ENCODE data around the gene C16orf82. TPM values are rescaled to one million over a fixed set of nuclear protein-coding genes. Genes with fewer than 3 reads are reported as not detected.

The C16orf82 gene
- polyA plus RNA-seq, 4 donors, result not detected

DNA sequence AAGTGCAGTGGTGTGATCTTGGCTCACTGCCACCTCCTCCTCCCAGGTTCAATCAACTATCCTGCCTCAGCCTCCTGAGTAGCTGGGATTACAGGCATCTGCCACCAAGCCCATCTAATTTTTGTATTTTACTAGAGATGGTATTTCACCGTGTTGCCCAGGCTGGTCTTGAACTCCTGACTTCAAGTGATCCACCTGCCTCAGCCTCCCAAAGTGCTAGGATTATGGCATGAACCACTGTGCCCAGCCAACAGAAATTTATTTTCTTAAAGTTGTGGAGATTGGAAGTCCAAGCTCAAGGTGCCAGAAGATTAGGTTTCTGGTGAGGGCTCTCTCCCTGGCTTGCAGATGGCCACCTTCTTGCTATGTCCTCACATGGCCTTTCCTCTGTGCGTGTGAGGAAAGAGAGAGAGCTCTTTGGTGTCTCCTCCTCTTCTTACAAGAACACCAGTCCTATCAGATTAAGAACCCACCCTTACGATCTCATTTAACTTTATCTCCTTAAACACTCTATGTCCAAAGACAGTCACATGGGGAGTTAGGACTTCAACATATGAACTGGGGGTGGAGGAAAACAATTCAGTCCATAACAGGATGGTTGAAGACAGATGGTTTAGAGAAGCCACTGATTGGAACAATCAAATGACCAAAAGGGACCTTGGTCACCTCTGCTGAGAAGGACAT lies 31.8 kb downstream of the C16orf82 start:
- H3K36me3 ChIP-seq (ENCODE audit: control insufficient read depth in 3 of 3, insufficient read depth in 2 of 3, low read depth in 1 of 3, low read length in 3 of 3), result no peaks in the 10 kb centered on the region
- H3K9me3 ChIP-seq (ENCODE audit: control insufficient read depth in 2 of 2, insufficient read depth in 1 of 2, low read depth in 1 of 2, low read length in 1 of 2), result peaks cover 0 to 3% of the 10 kb centered on the region in 2 donors
- 68 to 76% (median 71%) methylated on average over 3 of the region's 3 CpGs for WGBS, 3 donors
- H3K4me3 ChIP-seq (ENCODE audit: low read depth in 1 of 3, low read length in 3 of 3), result no peak overlapping the region
- no peak overlapping the region for H3K27ac ChIP-seq (ENCODE audit: low read depth in 1 of 3, low read length in 2 of 3)
- DNase-seq, result no peak
- no peak for FAIRE-seq
- no peaks in the 10 kb centered on the region for H3K4me1 ChIP-seq (ENCODE audit: control insufficient read depth in 3 of 3, insufficient read depth in 2 of 3, low read depth in 1 of 3, low read length in 2 of 3)
- H3K27me3 ChIP-seq (ENCODE audit: control insufficient read depth in 3 of 3, insufficient read depth in 3 of 3, low read length in 3 of 3), result no peaks in the 10 kb centered on the region

DNA sequence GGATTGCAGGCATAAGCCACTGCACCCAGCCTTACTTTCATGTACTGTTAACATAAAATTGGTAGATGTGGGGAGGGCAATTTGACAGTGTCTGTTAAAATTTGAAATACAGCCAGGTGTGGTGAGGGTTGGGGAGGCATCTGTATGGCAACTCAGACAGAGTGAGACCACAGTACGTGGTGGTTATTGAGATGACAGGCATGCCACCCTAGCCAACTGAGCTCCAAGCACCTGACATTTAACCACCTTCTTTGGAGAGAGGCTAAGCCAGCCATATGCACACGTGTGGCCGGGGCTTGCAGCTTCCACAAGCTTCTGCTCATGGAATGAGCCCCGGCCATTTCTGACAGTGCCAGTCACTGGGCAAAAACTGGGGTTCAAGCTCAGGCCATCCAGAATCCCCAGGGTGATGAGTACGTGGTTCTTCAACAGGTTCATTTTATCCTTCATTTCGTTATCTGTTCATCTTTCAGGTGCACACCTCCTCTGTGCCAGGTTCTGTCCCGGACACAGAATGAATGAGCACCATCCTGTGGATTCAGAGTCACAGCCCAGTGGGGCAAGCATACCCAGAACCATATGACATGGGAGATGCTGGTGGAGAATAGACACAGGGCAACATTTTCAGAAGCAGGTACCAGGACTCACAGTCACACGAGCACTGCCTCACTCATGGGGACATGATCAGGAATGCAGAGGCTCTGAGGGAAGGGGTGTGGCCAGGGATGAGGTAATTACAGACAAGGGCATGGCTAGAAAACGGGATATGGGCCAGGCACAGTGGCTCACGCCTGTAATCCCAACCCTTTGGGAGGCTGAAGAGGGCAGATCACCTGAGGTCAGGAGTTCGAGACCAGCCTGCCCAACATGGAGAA lies 36.2 kb downstream of the C16orf82 start:
- H3K27ac ChIP-seq (ENCODE audit: low read depth in 1 of 3, low read length in 2 of 3), result no peak overlapping the region
- 41 to 73% (median 55%) methylated on average over 11 of the region's 11 CpGs for WGBS, 3 donors
- no peak overlapping the region for H3K4me3 ChIP-seq (ENCODE audit: low read depth in 1 of 3, low read length in 3 of 3)
- FAIRE-seq (no peak), DNase-seq (no peak)
- H3K27me3 ChIP-seq (ENCODE audit: control insufficient read depth in 3 of 3, insufficient read depth in 3 of 3, low read length in 3 of 3), result no peaks in the 10 kb centered on the region
- H3K36me3 ChIP-seq (ENCODE audit: control insufficient read depth in 3 of 3, insufficient read depth in 2 of 3, low read depth in 1 of 3, low read length in 3 of 3), result no peaks in the 10 kb centered on the region
- no peaks in the 10 kb centered on the region for H3K4me1 ChIP-seq (ENCODE audit: control insufficient read depth in 3 of 3, insufficient read depth in 2 of 3, low read depth in 1 of 3, low read length in 2 of 3)
- H3K9me3 ChIP-seq (ENCODE audit: control insufficient read depth in 2 of 2, insufficient read depth in 1 of 2, low read depth in 1 of 2, low read length in 1 of 2), result no peaks in the 10 kb centered on the region

DNA sequence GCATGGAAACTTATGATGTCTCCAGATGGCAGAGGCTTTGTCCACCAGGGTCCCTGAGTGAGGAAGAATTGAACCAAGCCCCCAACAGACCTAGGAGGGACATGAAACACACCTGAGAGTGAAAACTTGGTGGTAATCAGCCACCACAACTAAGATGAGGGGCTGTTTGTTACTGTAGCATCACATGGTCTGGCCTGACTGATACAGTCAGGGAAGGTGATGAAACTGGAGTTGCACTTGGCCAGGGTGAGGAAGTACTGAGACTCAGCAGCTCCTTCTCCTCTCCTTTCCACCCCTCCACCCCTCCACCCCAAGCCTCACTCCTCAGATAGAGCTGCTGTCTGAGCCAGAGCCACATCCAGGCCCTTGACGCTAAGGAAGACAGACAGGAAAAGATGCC lies 37.2 kb downstream of the C16orf82 start:
- FAIRE-seq (no peak), DNase-seq (no peak)
- no peaks in the 10 kb centered on the region for H3K9me3 ChIP-seq (ENCODE audit: control insufficient read depth in 2 of 2, insufficient read depth in 1 of 2, low read depth in 1 of 2, low read length in 1 of 2)
- no peaks in the 10 kb centered on the region for H3K4me1 ChIP-seq (ENCODE audit: control insufficient read depth in 3 of 3, insufficient read depth in 2 of 3, low read depth in 1 of 3, low read length in 2 of 3)
- H3K27ac ChIP-seq (ENCODE audit: low read depth in 1 of 3, low read length in 2 of 3), result no peak overlapping the region
- H3K36me3 ChIP-seq (ENCODE audit: control insufficient read depth in 3 of 3, insufficient read depth in 2 of 3, low read depth in 1 of 3, low read length in 3 of 3), result no peaks in the 10 kb centered on the region
- WGBS, 3 donors, result 73 to 100% (median 88%) methylated on average over 1 of the region's 1 CpG
- H3K4me3 ChIP-seq (ENCODE audit: low read depth in 1 of 3, low read length in 3 of 3), result no peak overlapping the region
- H3K27me3 ChIP-seq (ENCODE audit: control insufficient read depth in 3 of 3, insufficient read depth in 3 of 3, low read length in 3 of 3), result no peaks in the 10 kb centered on the region

DNA sequence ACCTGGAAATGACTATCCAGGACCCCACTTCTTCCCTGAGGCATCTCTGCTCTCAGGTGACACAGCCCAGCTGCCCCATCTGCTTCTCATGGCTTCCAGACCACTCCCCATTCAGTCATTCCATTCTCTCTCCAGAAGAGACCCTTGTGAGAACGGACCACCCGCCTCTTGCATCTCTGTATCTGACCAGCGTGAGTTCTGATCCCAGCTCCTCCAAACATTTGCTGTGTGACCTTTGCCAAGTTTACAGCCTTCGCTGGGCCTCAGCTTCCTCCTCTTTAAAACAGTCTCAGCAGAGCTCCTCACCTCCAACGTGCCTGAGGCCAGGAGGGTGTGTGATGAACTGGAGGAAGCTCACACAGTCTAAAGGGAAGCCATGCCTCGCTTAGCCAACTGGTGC lies 39.6 kb downstream of the C16orf82 start:
- Histone ChIP-seq H3K36me3 (ENCODE audit: control insufficient read depth in 3 of 3, insufficient read depth in 2 of 3, low read depth in 1 of 3, low read length in 3 of 3) (no peaks in the 10 kb centered on the region), H3K9me3 (ENCODE audit: control insufficient read depth in 2 of 2, insufficient read depth in 1 of 2, low read depth in 1 of 2, low read length in 1 of 2) (no peaks in the 10 kb centered on the region), H3K4me3 (ENCODE audit: low read depth in 1 of 3, low read length in 3 of 3) (no peak overlapping the region), H3K27me3 (ENCODE audit: control insufficient read depth in 3 of 3, insufficient read depth in 3 of 3, low read length in 3 of 3) (no peaks in the 10 kb centered on the region), H3K4me1 (ENCODE audit: control insufficient read depth in 3 of 3, insufficient read depth in 2 of 3, low read depth in 1 of 3, low read length in 2 of 3) (no peaks in the 10 kb centered on the region), H3K27ac (ENCODE audit: low read depth in 1 of 3, low read length in 2 of 3) (no peak overlapping the region)
- FAIRE-seq, result no peak
- WGBS, 3 donors, result 76 to 87% (median 82%) methylated on average over 6 of the region's 6 CpGs
- DNase-seq, result no peak

DNA sequence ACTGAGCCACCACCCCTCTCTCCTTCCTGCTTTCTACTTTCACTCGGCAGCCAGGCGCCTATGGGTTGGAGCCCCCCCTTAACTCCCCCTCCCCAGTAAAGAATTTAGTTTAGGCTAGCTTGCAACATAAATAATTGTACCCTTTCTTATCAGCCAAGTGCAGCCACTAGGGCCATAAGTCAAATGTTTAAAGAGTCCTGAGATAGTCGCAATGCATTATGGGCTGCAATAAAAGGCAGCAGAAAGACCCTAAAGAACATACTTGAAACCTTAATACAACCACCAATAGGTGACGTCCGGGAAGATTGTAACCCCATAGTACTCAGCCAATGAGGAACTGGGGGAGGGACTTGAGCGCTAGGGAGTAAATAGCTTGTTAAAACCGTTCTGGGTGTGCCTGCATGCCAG lies 40.5 kb downstream of the C16orf82 start:
- FAIRE-seq (no peak), DNase-seq (peak; percentile 20 to 53)
- Histone ChIP-seq H3K36me3 (ENCODE audit: control insufficient read depth in 3 of 3, insufficient read depth in 2 of 3, low read depth in 1 of 3, low read length in 3 of 3) (no peaks in the 10 kb centered on the region), H3K27ac (ENCODE audit: low read depth in 1 of 3, low read length in 2 of 3) (no peak overlapping the region), H3K4me3 (ENCODE audit: low read depth in 1 of 3, low read length in 3 of 3) (no peak overlapping the region), H3K4me1 (ENCODE audit: control insufficient read depth in 3 of 3, insufficient read depth in 2 of 3, low read depth in 1 of 3, low read length in 2 of 3) (no peaks in the 10 kb centered on the region), H3K27me3 (ENCODE audit: control insufficient read depth in 3 of 3, insufficient read depth in 3 of 3, low read length in 3 of 3) (no peaks in the 10 kb centered on the region), H3K9me3 (ENCODE audit: control insufficient read depth in 2 of 2, insufficient read depth in 1 of 2, low read depth in 1 of 2, low read length in 1 of 2) (no peaks in the 10 kb centered on the region)
- 15 to 44% (median 33%) methylated on average over 7 of the region's 7 CpGs for WGBS, 3 donors

DNA sequence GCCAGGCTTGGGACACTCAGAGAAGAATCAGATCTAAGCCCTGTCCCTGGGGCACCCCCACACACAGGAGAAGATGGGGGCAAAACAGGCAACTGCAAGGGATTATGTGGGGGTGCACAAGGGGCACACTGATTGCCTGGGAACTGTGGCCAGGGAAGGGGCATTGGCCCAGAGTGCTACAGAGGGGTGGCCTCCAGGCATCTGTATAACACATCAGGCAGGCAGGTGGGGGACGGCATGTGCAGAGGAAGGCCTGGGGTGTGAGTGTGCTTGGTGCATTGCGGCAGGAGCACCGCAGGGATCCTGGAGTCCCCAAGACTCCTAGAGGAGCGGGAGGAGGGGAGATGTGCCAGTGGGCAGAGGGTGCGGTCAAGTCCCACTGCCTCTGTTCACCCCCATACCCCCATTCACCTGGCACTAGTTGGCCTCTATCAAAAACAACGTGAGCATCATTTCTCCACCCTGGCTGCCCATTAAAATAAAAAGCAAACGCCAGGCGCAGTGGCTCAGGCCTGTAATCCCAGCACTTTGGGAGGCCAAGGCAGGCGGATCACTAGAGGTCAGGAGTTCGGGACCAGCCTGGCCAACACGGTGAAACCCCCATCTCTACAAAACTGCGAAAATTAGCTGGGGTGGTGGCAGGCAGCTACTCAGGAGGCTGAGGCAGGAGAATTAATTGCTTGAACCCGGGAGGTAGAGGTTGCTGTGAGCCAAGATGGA lies 41.5 kb downstream of the C16orf82 start:
- H3K36me3 ChIP-seq (ENCODE audit: control insufficient read depth in 3 of 3, insufficient read depth in 2 of 3, low read depth in 1 of 3, low read length in 3 of 3), result no peaks in the 10 kb centered on the region
- H3K4me3 ChIP-seq (ENCODE audit: low read depth in 1 of 3, low read length in 3 of 3), result no peak overlapping the region
- no peaks in the 10 kb centered on the region for H3K4me1 ChIP-seq (ENCODE audit: control insufficient read depth in 3 of 3, insufficient read depth in 2 of 3, low read depth in 1 of 3, low read length in 2 of 3)
- FAIRE-seq (no peak), DNase-seq (peak in 1 of 2 donors; percentile 15)
- no peaks in the 10 kb centered on the region for H3K27me3 ChIP-seq (ENCODE audit: control insufficient read depth in 3 of 3, insufficient read depth in 3 of 3, low read length in 3 of 3)
- WGBS, 3 donors, result 84 to 87% (median 86%) methylated on average over 13 of the region's 13 CpGs
- no peak overlapping the region for H3K27ac ChIP-seq (ENCODE audit: low read depth in 1 of 3, low read length in 2 of 3)
- no peaks in the 10 kb centered on the region for H3K9me3 ChIP-seq (ENCODE audit: control insufficient read depth in 2 of 2, insufficient read depth in 1 of 2, low read depth in 1 of 2, low read length in 1 of 2)

DNA sequence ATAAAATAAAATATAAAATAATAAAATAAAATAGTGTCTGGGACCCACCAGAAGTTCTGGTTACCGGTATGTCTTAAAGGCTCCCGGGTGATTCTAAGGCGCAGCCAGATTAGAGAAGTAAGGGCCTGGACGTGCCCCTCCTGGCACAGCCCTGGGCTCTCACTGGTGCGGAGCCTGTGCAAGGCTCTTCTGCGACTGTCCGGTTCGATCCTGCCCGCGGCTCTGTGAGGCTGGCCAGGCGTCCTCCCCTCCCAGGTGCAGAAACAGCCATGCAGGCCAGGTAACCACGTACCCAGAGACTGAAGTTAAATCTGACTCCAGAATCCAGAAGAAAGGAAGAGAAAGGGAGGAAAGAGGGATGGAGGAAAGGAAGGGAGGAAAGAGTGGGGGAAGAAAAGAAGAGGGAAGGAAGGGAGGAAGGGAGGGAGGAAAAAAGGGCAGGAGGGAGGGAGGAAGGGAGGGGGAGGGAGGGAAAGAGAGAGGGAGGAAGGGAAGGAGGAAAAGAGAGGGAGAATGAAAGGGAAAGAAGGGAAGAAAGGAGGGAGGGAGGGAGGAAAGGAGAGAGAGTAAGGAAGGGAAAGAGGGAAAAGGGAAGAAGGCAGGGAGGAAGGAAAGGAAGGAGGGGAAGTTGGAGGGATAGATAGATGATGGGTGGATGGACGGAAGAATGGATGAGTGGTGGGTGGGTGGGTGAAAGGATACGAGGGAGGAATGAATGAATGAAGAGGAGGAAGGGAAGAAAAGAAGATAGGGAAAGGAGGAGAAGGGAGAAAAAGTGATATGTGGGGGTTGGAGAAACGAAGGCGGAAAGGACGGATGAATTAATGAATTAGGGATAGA lies 42.3 kb downstream of the C16orf82 start:
- no peaks in the 10 kb centered on the region for H3K36me3 ChIP-seq (ENCODE audit: control insufficient read depth in 3 of 3, insufficient read depth in 2 of 3, low read depth in 1 of 3, low read length in 3 of 3)
- no peak overlapping the region for H3K27ac ChIP-seq (ENCODE audit: low read depth in 1 of 3, low read length in 2 of 3)
- DNase-seq (no peak), FAIRE-seq (no peak)
- H3K9me3 ChIP-seq (ENCODE audit: control insufficient read depth in 2 of 2, insufficient read depth in 1 of 2, low read depth in 1 of 2, low read length in 1 of 2), result no peaks in the 10 kb centered on the region
- no peaks in the 10 kb centered on the region for H3K27me3 ChIP-seq (ENCODE audit: control insufficient read depth in 3 of 3, insufficient read depth in 3 of 3, low read length in 3 of 3)
- H3K4me1 ChIP-seq (ENCODE audit: control insufficient read depth in 3 of 3, insufficient read depth in 2 of 3, low read depth in 1 of 3, low read length in 2 of 3), result no peaks in the 10 kb centered on the region
- H3K4me3 ChIP-seq (ENCODE audit: low read depth in 1 of 3, low read length in 3 of 3), result peak overlapping the region in 1 of 3 donors; percentile 24
- WGBS, 3 donors, result 71 to 79% (median 76%) methylated on average over 17 of the region's 17 CpGs
